GM21447 (cell line): ENCODE measurements around the gene FBXO28.
"Not testable (repeated sequence)": the region's sequence is repeated elsewhere in the genome, so short reads cannot be mapped to it uniquely, and the experiment has no call there.

Experiments
- ATAC-seq: cut with Tn5 transposase; IDR thresholded peaks from one replicate; pipeline ENCODE4 v1.9.1; 2021; ENCODE audit not compliant: unreplicated experiment

FBXO28 gene

GRCh38 chr1:224113918-224114786 is at the start of gene FBXO28:
Gene FBXO28 (plus strand): TSS chr1:224114111. CDS start chr1:224114130, 19 bp downstream.
- peak; percentile 98 for ATAC-seq

GRCh38 chr1:224064150-224064549 is 49.8 kb upstream of the FBXO28 start:
- ATAC-seq, result no peak

- ATAC-seq, result no peak
Observed at GRCh38 chr1:224065455-224065854, 48.5 kb upstream of the FBXO28 start.

GRCh38 chr1:224067207-224067606 is 46.7 kb upstream of the FBXO28 start:
- ATAC-seq, result no peak

GRCh38 chr1:224067621-224068457 is 46.1 kb upstream of the FBXO28 start:
- ATAC-seq, result no peak

GRCh38 chr1:224068458-224069072 is 45.3 kb upstream of the FBXO28 start:
- ATAC-seq, result no peak

GRCh38 chr1:224069138-224069537 is 44.8 kb upstream of the FBXO28 start:
- ATAC-seq, result no peak

GRCh38 chr1:224070521-224070920 is 43.4 kb upstream of the FBXO28 start:
- no peak for ATAC-seq

GRCh38 chr1:224076407-224076806 is 37.5 kb upstream of the FBXO28 start:
- no peak for ATAC-seq

GRCh38 chr1:224079644-224080043 is 34.3 kb upstream of the FBXO28 start:
- ATAC-seq, result not testable (repeated sequence)

- no peak for ATAC-seq
Observed at GRCh38 chr1:224080115-224080774, 33.7 kb upstream of the FBXO28 start.

GRCh38 chr1:224081604-224082003 is 32.3 kb upstream of the FBXO28 start:
- no peak for ATAC-seq

- ATAC-seq, result no peak
Observed at GRCh38 chr1:224082146-224082545, 31.8 kb upstream of the FBXO28 start.

- ATAC-seq, result no peak
Observed at GRCh38 chr1:224084867-224085266, 29.0 kb upstream of the FBXO28 start.

GRCh38 chr1:224085421-224086108 is 28.3 kb upstream of the FBXO28 start:
- no peak for ATAC-seq

- ATAC-seq, result no peak
Observed at GRCh38 chr1:224087286-224087794, 26.6 kb upstream of the FBXO28 start.

- no peak for ATAC-seq
Observed at GRCh38 chr1:224089583-224089982, 24.3 kb upstream of the FBXO28 start.

GRCh38 chr1:224090116-224090515 is 23.8 kb upstream of the FBXO28 start:
- ATAC-seq, result no peak

- no peak for ATAC-seq
Observed at GRCh38 chr1:224092111-224092510, 21.8 kb upstream of the FBXO28 start.

GRCh38 chr1:224092601-224093000 is 21.3 kb upstream of the FBXO28 start:
- ATAC-seq, result no peak
